ENCODE results near the gene MKNK2.

- TF ChIP-seq CTCF (IDR thresholded peaks at IDR 0.05; ENCODE audit: low read depth, low read length) (no peak), POLR2A (IDR thresholded peaks at IDR 0.05; ENCODE audit: extremely low read depth, insufficient read length) (no peak), MYC (IDR thresholded peaks at IDR 0.05; ENCODE audit: low read depth, low read length) (no peak)
These were observed 52.0 kb downstream of the MKNK2 start for GRCh38 chr19:1998712-1999708.

All from NB4 (cell line).